Caco-2 (cell line): Measurements from ENCODE around the gene TEAD1. TPM values are rescaled to one million over a fixed set of nuclear protein-coding genes. Genes with fewer than 3 reads are reported as not detected.

Experiments
- BruUV-seq: library from RNA; stranded (reverse); fragments of 400-500 nt; replicated peaks from 2 replicates; lab custom pipeline; 2021; lab: Mats Ljungman, UMichigan
- CTCF ChIA-PET: fragments of 300-600 bp; sonication (Branson Sonifier 250); formaldehyde crosslinking; loops from one replicate; lab custom pipeline; 2022; ENCODE audit warnings: antibody characterized with exemption; lab: Charles Lee
- POLR2A ChIA-PET: fragments of 300-600 bp; sonication (Branson Sonifier 250); formaldehyde crosslinking; loops from one replicate; lab custom pipeline; 2022; ENCODE audit warnings: antibody characterized with exemption; lab: Charles Lee
- DNase-seq, 2 experiments: peaks; one replicate each; pipeline versions ENCODE4 v3.0.0 to v3.0.0-alpha.2; 2020 to 2022
- H3K27me3 ChIP-seq: replicated peaks from 2 replicates; pipeline ENCODE4 v1.6.0; 2011; ENCODE audit warnings: low read length; ENCODE audit not compliant: control insufficient read depth, insufficient read depth
- H3K36me3 ChIP-seq: 2 replicates; pipeline ENCODE4 v1.5.1; 2011; ENCODE audit warnings: low read length; ENCODE audit not compliant: control insufficient read depth, insufficient read depth
- H3K4me1 ChIP-seq: fragments of 250-450 bp; sonication (Bioruptor Pico); 2 replicates; pipeline ENCODE4 v1.5.1; 2020; ENCODE audit warnings: mild to moderate bottlenecking
- H3K4me3 ChIP-seq: 2 replicates; pipeline ENCODE4 v1.5.1; 2011; ENCODE audit warnings: low read depth, mild to moderate bottlenecking, control low read depth, low read length
- H3K9me3 ChIP-seq: fragments of 250-450 bp; sonication (Bioruptor Pico); 2 replicates; pipeline ENCODE4 v1.5.1; 2020; ENCODE audit warnings: mild to moderate bottlenecking, moderate library complexity
- H3K27ac Mint-ChIP-seq: one replicate; pipeline ENCODE4 v1.8.0; 2022; ENCODE audit warnings: mixed read lengths; ENCODE audit not compliant: unreplicated experiment
- H3K27me3 Mint-ChIP-seq: one replicate; pipeline ENCODE4 v1.8.0; 2022; ENCODE audit warnings: mixed read lengths; ENCODE audit not compliant: insufficient read depth, unreplicated experiment
- H3K36me3 Mint-ChIP-seq: one replicate; pipeline ENCODE4 v1.8.0; 2022; ENCODE audit warnings: mild to moderate bottlenecking, mixed read lengths; ENCODE audit not compliant: insufficient read depth, unreplicated experiment
- H3K4me1 Mint-ChIP-seq: one replicate; pipeline ENCODE4 v1.8.0; 2022; ENCODE audit warnings: low read depth, mixed read lengths; ENCODE audit not compliant: unreplicated experiment
- H3K4me3 Mint-ChIP-seq: one replicate; pipeline ENCODE4 v1.8.0; 2022; ENCODE audit warnings: mild to moderate bottlenecking, moderate library complexity, mixed read lengths; ENCODE audit not compliant: unreplicated experiment
- H3K9me3 Mint-ChIP-seq: one replicate; pipeline ENCODE4 v1.8.0; 2022; ENCODE audit warnings: mixed read lengths; ENCODE audit not compliant: unreplicated experiment
- intact Hi-C: fragments of 100-400 bp; cut with micrococcal nuclease; formaldehyde crosslinking; loops from one replicate; pipeline ENCODE4 v1.10.0; 2022; ENCODE audit not compliant: unreplicated experiment
- total RNA-seq: library from RNA; stranded (reverse); gene quantifications from 2 replicates; pipeline ENCODE4 v1.2.3, GENCODE V29; 2022
- TF ChIP-seq, protein P1 (sequence below), 2 experiments: fragments of 200-600 bp in 1 of 2; IDR thresholded peaks; 1 replicate in 1 of 2; 2 replicates in 1 of 2; pipeline versions ENCODE4 v1.5.1 to v1.8.0; 2011 to 2022; ENCODE audit warnings: antibody characterized with exemption in 1 of 2, control low read depth in 1 of 2, inconsistent platforms in 1 of 2, low read depth in 1 of 2, low read length in 1 of 2, mild to moderate bottlenecking in 1 of 2, moderate library complexity in 1 of 2; ENCODE audit not compliant: insufficient read depth in 1 of 2, severe bottlenecking in 1 of 2, unreplicated experiment in 1 of 2

TEAD1 gene
- total RNA-seq, 1 experiment from 2014 or later = 144 TPM

DNA sequence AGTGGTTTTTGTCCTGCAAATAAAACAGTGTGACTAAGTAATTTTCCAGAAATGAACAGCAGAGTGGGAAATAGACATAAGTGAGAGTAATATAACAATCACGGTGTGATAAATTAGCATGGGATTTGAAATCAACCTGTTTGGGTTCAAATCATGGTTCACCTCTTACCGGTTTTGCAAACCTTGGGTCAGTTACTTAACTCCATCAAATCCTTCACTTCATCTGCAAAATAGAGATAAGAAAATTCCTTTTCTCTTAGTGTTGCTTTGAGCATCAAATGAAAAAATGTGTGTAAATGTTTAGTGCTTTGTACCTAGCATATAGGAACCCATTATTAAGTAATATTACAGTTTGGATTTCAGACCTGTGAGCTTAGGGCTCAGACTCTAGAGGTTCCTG is 152.2 kb downstream of the TEAD1 start:
- TF ChIP-seq, protein P1, sequence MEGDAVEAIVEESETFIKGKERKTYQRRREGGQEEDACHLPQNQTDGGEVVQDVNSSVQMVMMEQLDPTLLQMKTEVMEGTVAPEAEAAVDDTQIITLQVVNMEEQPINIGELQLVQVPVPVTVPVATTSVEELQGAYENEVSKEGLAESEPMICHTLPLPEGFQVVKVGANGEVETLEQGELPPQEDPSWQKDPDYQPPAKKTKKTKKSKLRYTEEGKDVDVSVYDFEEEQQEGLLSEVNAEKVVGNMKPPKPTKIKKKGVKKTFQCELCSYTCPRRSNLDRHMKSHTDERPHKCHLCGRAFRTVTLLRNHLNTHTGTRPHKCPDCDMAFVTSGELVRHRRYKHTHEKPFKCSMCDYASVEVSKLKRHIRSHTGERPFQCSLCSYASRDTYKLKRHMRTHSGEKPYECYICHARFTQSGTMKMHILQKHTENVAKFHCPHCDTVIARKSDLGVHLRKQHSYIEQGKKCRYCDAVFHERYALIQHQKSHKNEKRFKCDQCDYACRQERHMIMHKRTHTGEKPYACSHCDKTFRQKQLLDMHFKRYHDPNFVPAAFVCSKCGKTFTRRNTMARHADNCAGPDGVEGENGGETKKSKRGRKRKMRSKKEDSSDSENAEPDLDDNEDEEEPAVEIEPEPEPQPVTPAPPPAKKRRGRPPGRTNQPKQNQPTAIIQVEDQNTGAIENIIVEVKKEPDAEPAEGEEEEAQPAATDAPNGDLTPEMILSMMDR (IDR thresholded peaks at IDR 0.05; ENCODE audit: insufficient read depth in 1 of 2, low read depth in 1 of 2, low read length in 1 of 2, severe bottlenecking in 1 of 2, unreplicated experiment in 1 of 2) = no peak
- Mint-ChIP-seq H3K4me3 (no peak overlapping the region), H3K27me3 (no peaks in the 10 kb centered on the region), H3K36me3 (peaks cover 39% of the 10 kb centered on the region), H3K27ac (peak overlapping the region; percentile 39), H3K4me1 (peaks cover 57% of the 10 kb centered on the region), H3K9me3 (no peaks in the 10 kb centered on the region)
- intact Hi-C loops = loop anchor here (5.0 kb wide), 1 partner anchor 61 kb away; no protein-coding TSS in a partner anchor
- POLR2A ChIA-PET = no interaction called here
- no peak for DNase-seq
- BruUV-seq = no TSS peak
- Histone ChIP-seq H3K27me3 (no peaks in the 10 kb centered on the region), H3K9me3 (peaks cover 17% of the 10 kb centered on the region), H3K36me3 (no peaks in the 10 kb centered on the region), H3K4me3 (no peak overlapping the region), H3K4me1 (peaks cover 37% of the 10 kb centered on the region)
- CTCF ChIA-PET = no interaction called here

DNA sequence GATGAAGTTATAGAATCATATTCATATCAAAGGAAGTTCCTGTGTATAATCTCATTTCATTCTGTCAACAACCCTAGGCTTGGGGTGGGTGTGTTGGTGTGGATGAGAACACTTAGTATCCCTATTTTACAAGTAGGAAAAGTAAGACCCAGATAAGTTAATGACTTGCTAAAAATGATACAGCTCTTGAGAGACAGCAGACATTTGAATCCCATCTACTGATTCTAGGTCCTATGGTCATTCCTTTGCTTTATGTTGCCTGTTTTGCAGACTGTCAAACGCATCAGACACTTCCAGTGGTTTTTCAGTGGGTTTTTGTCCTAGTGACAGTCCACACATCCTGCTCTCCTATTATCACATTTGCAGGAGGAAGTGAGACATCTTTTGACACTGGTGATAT is 153.1 kb downstream of the TEAD1 start:
- Histone ChIP-seq H3K9me3 (peaks cover 17% of the 10 kb centered on the region), H3K36me3 (no peaks in the 10 kb centered on the region), H3K27me3 (no peaks in the 10 kb centered on the region), H3K4me3 (peak overlapping the region; percentile 39), H3K4me1 (peaks cover 37% of the 10 kb centered on the region)
- H3K9me3 Mint-ChIP-seq = no peaks in the 10 kb centered on the region
- H3K27me3 Mint-ChIP-seq = no peaks in the 10 kb centered on the region
- intact Hi-C loops = loop anchor here (5.0 kb wide), 1 partner anchor 60 kb away; no protein-coding TSS in a partner anchor
- POLR2A ChIA-PET = interaction anchor here (0.6 to 2.0 kb wide), 3 partner anchors 12 to 25 kb away, joined by 4 to 18 read pairs (median 15); no protein-coding TSS in a partner anchor
- H3K4me1 Mint-ChIP-seq = peaks cover 48% of the 10 kb centered on the region
- CTCF ChIA-PET = interaction anchor here (1.0 to 1.5 kb wide), 8 partner anchors 13 to 156 kb away, joined by 3 to 25 read pairs (median 6); no protein-coding TSS in a partner anchor
- peak overlapping the region; percentile 93 for H3K27ac Mint-ChIP-seq
- H3K4me3 Mint-ChIP-seq = peak overlapping the region; percentile 90
- DNase-seq = no peak
- peaks cover 39% of the 10 kb centered on the region for H3K36me3 Mint-ChIP-seq
- TF ChIP-seq, protein P1 (IDR thresholded peaks at IDR 0.05; ENCODE audit: insufficient read depth in 1 of 2, low read depth in 1 of 2, low read length in 1 of 2, severe bottlenecking in 1 of 2, unreplicated experiment in 1 of 2) = no peak
- BruUV-seq = no TSS peak

GRCh38 chr11:12827929-12828812 is 153.9 kb downstream of the TEAD1 start:
- Histone ChIP-seq H3K9me3 (peaks cover 17% of the 10 kb centered on the region), H3K4me1 (peaks cover 40% of the 10 kb centered on the region), H3K36me3 (no peaks in the 10 kb centered on the region), H3K4me3 (peak overlapping the region; percentile 39), H3K27me3 (no peaks in the 10 kb centered on the region)
- TF ChIP-seq, protein P1 (IDR thresholded peaks at IDR 0.05; ENCODE audit: insufficient read depth in 1 of 2, low read depth in 1 of 2, low read length in 1 of 2, severe bottlenecking in 1 of 2, unreplicated experiment in 1 of 2) = peak in 1 of 2 experiments; percentile 3
- Mint-ChIP-seq H3K4me3 (peak overlapping the region; percentile 90), H3K4me1 (peaks cover 53% of the 10 kb centered on the region), H3K9me3 (no peaks in the 10 kb centered on the region), H3K36me3 (peaks cover 36% of the 10 kb centered on the region), H3K27me3 (no peaks in the 10 kb centered on the region), H3K27ac (peak overlapping the region; percentile 93)
- DNase-seq = peak; percentile 53 to 66
- CTCF ChIA-PET = interaction anchor here (0.6 to 1.5 kb wide), 12 partner anchors 13 to 497 kb away, joined by 3 to 25 read pairs (median 4); no protein-coding TSS in a partner anchor
- intact Hi-C loops = loop anchor here (1.0 to 5.0 kb wide), 3 partner anchors 18 to 59 kb away; no protein-coding TSS in a partner anchor
- POLR2A ChIA-PET = interaction anchor here (0.6 to 2.0 kb wide), 8 partner anchors 13 to 136 kb away, joined by 3 to 18 read pairs (median 7); no protein-coding TSS in a partner anchor
- BruUV-seq = TSS peak; percentile 97
